Muscle of back (tissue), 11 donors: ENCODE data around the gene ARHGEF3. TPM values are rescaled to one million over a fixed set of nuclear protein-coding genes. Genes with fewer than 3 reads are reported as not detected.

Source experiments
- DNase-seq, 3 donors: peaks; one replicate each; pipeline versions ENCODE4 v3.0.0 to v3.0.0-alpha.2; 2013
- polyA plus RNA-seq, 10 donors: library from polyadenylated mRNA; unstranded; fragments of 120-200 nt; gene quantifications; one replicate each; pipeline ENCODE4 v1.2.1, GENCODE V29; 2013; ENCODE audit not compliant: insufficient read length in 10 of 10

The ARHGEF3 gene
- polyA plus RNA-seq, 10 donors, result 22.6 to 31.0 (median 29.2) TPM

GRCh38 chr3:56796996-56797395, 4.8 kb downstream of the ARHGEF3 start:
- no peak for DNase-seq

- no peak for DNase-seq
Observed at GRCh38 chr3:56796202-56796601, 5.5 kb downstream of the ARHGEF3 start.

GRCh38 chr3:56795829-56796185, 5.9 kb downstream of the ARHGEF3 start:
- DNase-seq, result no peak

GRCh38 chr3:56795097-56795828, 6.5 kb downstream of the ARHGEF3 start:
- no peak for DNase-seq

GRCh38 chr3:56792193-56792592, 9.6 kb downstream of the ARHGEF3 start:
- no peak for DNase-seq

GRCh38 chr3:56790016-56790821, 11.5 kb downstream of the ARHGEF3 start:
- no peak for DNase-seq

- no peak for DNase-seq
Observed at GRCh38 chr3:56789076-56789475, 12.7 kb downstream of the ARHGEF3 start.

- no peak for DNase-seq
Observed at GRCh38 chr3:56788521-56788920, 13.2 kb downstream of the ARHGEF3 start.

GRCh38 chr3:56787784-56788256, 13.9 kb downstream of the ARHGEF3 start:
- no peak for DNase-seq

- no peak for DNase-seq
Observed at GRCh38 chr3:56787258-56787775, 14.4 kb downstream of the ARHGEF3 start.

GRCh38 chr3:56785499-56785898, 16.2 kb downstream of the ARHGEF3 start:
- no peak for DNase-seq

GRCh38 chr3:56784448-56785001, 17.2 kb downstream of the ARHGEF3 start:
- no peak for DNase-seq

GRCh38 chr3:56783644-56784447, 17.9 kb downstream of the ARHGEF3 start:
- DNase-seq, result peak in 1 of 3 donors; percentile 57

- no peak for DNase-seq
Observed at GRCh38 chr3:56782906-56783305, 18.8 kb downstream of the ARHGEF3 start.

- no peak for DNase-seq
Observed at GRCh38 chr3:56782215-56782614, 19.5 kb downstream of the ARHGEF3 start.

GRCh38 chr3:56781762-56782161, 20.0 kb downstream of the ARHGEF3 start:
- no peak for DNase-seq

GRCh38 chr3:56780936-56781335, 20.8 kb downstream of the ARHGEF3 start:
- no peak for DNase-seq

GRCh38 chr3:56778893-56779292, 22.9 kb downstream of the ARHGEF3 start:
- no peak for DNase-seq

- no peak for DNase-seq
Observed at GRCh38 chr3:56776556-56776950, 25.2 kb downstream of the ARHGEF3 start.

GRCh38 chr3:56775838-56776555, 25.8 kb downstream of the ARHGEF3 start:
- DNase-seq, result no peak

- DNase-seq, result no peak
Observed at GRCh38 chr3:56775445-56775837, 26.3 kb downstream of the ARHGEF3 start.
